ENCODE results near the gene MYO3B. TPM values are rescaled to one million over a fixed set of nuclear protein-coding genes. Genes with fewer than 3 reads are reported as not detected.
A peak's percentile ranks its signal among the peaks of the same experiment; 100 is the strongest.

Gene MYO3B
- total RNA-seq, 4 donors from 2014 or later: 0.48 TPM; not detected in 3

GRCh38 chr2:170454471-170455372, 276.8 kb downstream of the MYO3B start:
- H3K4me1 ChIP-seq: peaks cover 0 to 17% (median 14%) of the 10 kb centered on the region in 4 donors
- WGBS, 2 donors (ENCODE audit: low coverage in 1 of 2): 53 to 79% methylated on average over 3 to 7 of the region's 7 CpGs
- in situ Hi-C loops (cut with MboI; ENCODE audit: low pct_ligation_motif_present in 1 of 4, low pct_unique_long_range_greater_than_20kb in 1 of 4, low sequenced_read_pairs in 3 of 4): no loop called here
- TF ChIP-seq POLR2AphosphoS5 (IDR thresholded peaks at IDR 0.05) (no peak), EP300 (IDR thresholded peaks at IDR 0.05; ENCODE audit: low read depth) (no peak), POLR2A (IDR thresholded peaks at IDR 0.05) (no peak), CTCF (IDR thresholded peaks at IDR 0.05) (no peak)
- intact Hi-C loops (cut with DNase I; ENCODE audit: low total_unique reads): no loop called here
- peak; percentile 20 for DNase-seq
- H3K27me3 ChIP-seq: no peaks in the 10 kb centered on the region
- peak overlapping the region in 2 of 4 donors; percentile 52 to 62 for H3K27ac ChIP-seq
- H3K4me3 ChIP-seq: no peak overlapping the region
- H3K36me3 ChIP-seq: no peaks in the 10 kb centered on the region
- H3K9me3 ChIP-seq: peaks cover 0 to 6% of the 10 kb centered on the region in 2 donors

GRCh38 chr2:170455617-170456426, 277.9 kb downstream of the MYO3B start:
- in situ Hi-C loops (cut with MboI; ENCODE audit: low pct_ligation_motif_present in 1 of 4, low pct_unique_long_range_greater_than_20kb in 1 of 4, low sequenced_read_pairs in 3 of 4): no loop called here
- Histone ChIP-seq H3K27ac (peak overlapping the region in 3 of 4 donors; percentile 8 to 62 (median 52)), H3K36me3 (no peaks in the 10 kb centered on the region), H3K9me3 (no peaks in the 10 kb centered on the region), H3K27me3 (no peaks in the 10 kb centered on the region), H3K4me3 (no peak overlapping the region), H3K4me1 (peaks cover 0 to 17% (median 14%) of the 10 kb centered on the region in 4 donors)
- WGBS, 2 donors (ENCODE audit: low coverage in 1 of 2): 38 to 45% methylated on average over 4 to 5 of the region's 5 CpGs
- TF ChIP-seq POLR2A (IDR thresholded peaks at IDR 0.05) (no peak), CTCF (IDR thresholded peaks at IDR 0.05) (no peak), POLR2AphosphoS5 (IDR thresholded peaks at IDR 0.05) (no peak), EP300 (IDR thresholded peaks at IDR 0.05; ENCODE audit: low read depth) (no peak)
- DNase-seq: no peak
- intact Hi-C loops (cut with DNase I; ENCODE audit: low total_unique reads): no loop called here

GRCh38 chr2:170456914-170457313, 279.0 kb downstream of the MYO3B start:
- DNase-seq: no peak
- in situ Hi-C loops (cut with MboI; ENCODE audit: low pct_ligation_motif_present in 1 of 4, low pct_unique_long_range_greater_than_20kb in 1 of 4, low sequenced_read_pairs in 3 of 4) (no loop called here), intact Hi-C loops (cut with DNase I; ENCODE audit: low total_unique reads) (no loop called here)
- WGBS, 2 donors (ENCODE audit: low coverage in 1 of 2): 91 to 94% methylated on average over 3 of the region's 3 CpGs
- TF ChIP-seq POLR2AphosphoS5 (IDR thresholded peaks at IDR 0.05) (no peak), CTCF (IDR thresholded peaks at IDR 0.05) (no peak), EP300 (IDR thresholded peaks at IDR 0.05; ENCODE audit: low read depth) (no peak), POLR2A (IDR thresholded peaks at IDR 0.05) (no peak)
- Histone ChIP-seq H3K9me3 (no peaks in the 10 kb centered on the region), H3K27me3 (no peaks in the 10 kb centered on the region), H3K36me3 (no peaks in the 10 kb centered on the region), H3K4me3 (no peak overlapping the region), H3K4me1 (peaks cover 0 to 17% (median 14%) of the 10 kb centered on the region in 4 donors), H3K27ac (no peak overlapping the region)

- no peaks in the 10 kb centered on the region for H3K27me3 ChIP-seq
- H3K36me3 ChIP-seq: no peaks in the 10 kb centered on the region
- H3K27ac ChIP-seq: no peak overlapping the region
- H3K4me3 ChIP-seq: no peak overlapping the region
- intact Hi-C loops (cut with DNase I; ENCODE audit: low total_unique reads): no loop called here
- TF ChIP-seq CTCF (IDR thresholded peaks at IDR 0.05): no peak
- TF ChIP-seq POLR2A (IDR thresholded peaks at IDR 0.05): no peak
- no peak for TF ChIP-seq EP300 (IDR thresholded peaks at IDR 0.05; ENCODE audit: low read depth)
- no peak for TF ChIP-seq POLR2AphosphoS5 (IDR thresholded peaks at IDR 0.05)
- DNase-seq: no peak
- WGBS, 2 donors (ENCODE audit: low coverage in 1 of 2): 88 to 92% methylated on average over 5 to 9 of the region's 9 CpGs
- peaks cover 0 to 17% (median 14%) of the 10 kb centered on the region in 4 donors for H3K4me1 ChIP-seq
- no peaks in the 10 kb centered on the region for H3K9me3 ChIP-seq
- in situ Hi-C loops (cut with MboI; ENCODE audit: low pct_ligation_motif_present in 1 of 4, low pct_unique_long_range_greater_than_20kb in 1 of 4, low sequenced_read_pairs in 3 of 4): no loop called here
Observed at GRCh38 chr2:170457742-170458141, 279.8 kb downstream of the MYO3B start.
